Measurements from ENCODE around the gene GOLGA6D. TPM values are rescaled to one million over a fixed set of nuclear protein-coding genes. Genes with fewer than 3 reads are reported as not detected.
"Not testable (repeated sequence)": the region's sequence is repeated elsewhere in the genome, so short reads cannot be mapped to it uniquely, and the experiment has no call there.

GOLGA6D gene
- total and polyA plus RNA-seq, 9 donors: 0.09 to 0.89 (median 0.47) TPM

- WGBS (ENCODE audit: insufficient coverage): no CpG with 5 or more reads among the region's 4 CpGs
Measured at GRCh38 chr15:75249726-75250125, 32.9 kb upstream of the GOLGA6D start.

GRCh38 chr15:75251343-75251742 is 31.3 kb upstream of the GOLGA6D start:
- not testable (repeated sequence) for H3K27ac ChIP-seq (ENCODE audit: low read length); DNase-seq; H3K36me3 ChIP-seq (ENCODE audit: control insufficient read depth, insufficient read depth, low read length); H3K4me3 ChIP-seq (ENCODE audit: low read length); H3K9me3 ChIP-seq (replicated peaks; ENCODE audit: control insufficient read depth, low read depth, low read length); H3K4me1 ChIP-seq (ENCODE audit: control insufficient read depth, insufficient read depth, low read length)
- no CpG with 5 or more reads among the region's 4 CpGs for WGBS (ENCODE audit: insufficient coverage)
- H3K27me3 ChIP-seq (ENCODE audit: control insufficient read depth, insufficient read depth, low read length): peaks cover 14% of the 10 kb centered on the region

More at GRCh38 chr15:75249726-75250125, 32.9 kb upstream of the GOLGA6D start:
- Histone ChIP-seq H3K36me3 (ENCODE audit: control insufficient read depth, insufficient read depth, low read length) (no peaks in the 10 kb centered on the region), H3K4me1 (ENCODE audit: control insufficient read depth, insufficient read depth, low read length) (no peaks in the 10 kb centered on the region), H3K27ac (ENCODE audit: low read length) (no peak overlapping the region), H3K4me3 (ENCODE audit: low read length) (no peak overlapping the region), H3K27me3 (ENCODE audit: control insufficient read depth, insufficient read depth, low read length) (peaks cover 14% of the 10 kb centered on the region), H3K9me3 (replicated peaks; ENCODE audit: control insufficient read depth, low read depth, low read length) (no peaks in the 10 kb centered on the region)
- DNase-seq: no peak

- H3K27me3 ChIP-seq (ENCODE audit: control insufficient read depth, insufficient read depth, low read length): peaks cover 14% of the 10 kb centered on the region
- not testable (repeated sequence) for DNase-seq; H3K9me3 ChIP-seq (replicated peaks; ENCODE audit: control insufficient read depth, low read depth, low read length); H3K36me3 ChIP-seq (ENCODE audit: control insufficient read depth, insufficient read depth, low read length); H3K4me1 ChIP-seq (ENCODE audit: control insufficient read depth, insufficient read depth, low read length); H3K4me3 ChIP-seq (ENCODE audit: low read length); H3K27ac ChIP-seq (ENCODE audit: low read length)
- no CpG with 5 or more reads among the region's 4 CpGs for WGBS (ENCODE audit: insufficient coverage)
Measured at GRCh38 chr15:75252285-75252684, 30.4 kb upstream of the GOLGA6D start.

- not testable (repeated sequence) for H3K4me3 ChIP-seq (ENCODE audit: low read length); H3K27me3 ChIP-seq (ENCODE audit: control insufficient read depth, insufficient read depth, low read length); H3K27ac ChIP-seq (ENCODE audit: low read length); H3K36me3 ChIP-seq (ENCODE audit: control insufficient read depth, insufficient read depth, low read length); H3K9me3 ChIP-seq (replicated peaks; ENCODE audit: control insufficient read depth, low read depth, low read length); DNase-seq; H3K4me1 ChIP-seq (ENCODE audit: control insufficient read depth, insufficient read depth, low read length)
- WGBS (ENCODE audit: insufficient coverage): no CpG with 5 or more reads among the region's 2 CpGs
Measured at GRCh38 chr15:75258034-75258433, 24.6 kb upstream of the GOLGA6D start, which contains the start of gene GOLGA6C. GOLGA6C (plus strand) TSS chr15:75258334; CDS start chr15:75258599, 265 bp downstream.

GRCh38 chr15:75258620-75259343 is 23.9 kb upstream of the GOLGA6D start:
- whole genome bisulfite sequencing (ENCODE audit: insufficient coverage): no CpG with 5 or more reads among the region's 16 CpGs
- H3K36me3 ChIP-seq (ENCODE audit: control insufficient read depth, insufficient read depth, low read length); H3K9me3 ChIP-seq (replicated peaks; ENCODE audit: control insufficient read depth, low read depth, low read length); H3K4me1 ChIP-seq (ENCODE audit: control insufficient read depth, insufficient read depth, low read length); DNase-seq; H3K4me3 ChIP-seq (ENCODE audit: low read length); H3K27me3 ChIP-seq (ENCODE audit: control insufficient read depth, insufficient read depth, low read length); H3K27ac ChIP-seq (ENCODE audit: low read length): not testable (repeated sequence)

- H3K4me1 ChIP-seq (ENCODE audit: control insufficient read depth, insufficient read depth, low read length); H3K36me3 ChIP-seq (ENCODE audit: control insufficient read depth, insufficient read depth, low read length); H3K27me3 ChIP-seq (ENCODE audit: control insufficient read depth, insufficient read depth, low read length); DNase-seq; H3K27ac ChIP-seq (ENCODE audit: low read length); H3K4me3 ChIP-seq (ENCODE audit: low read length); H3K9me3 ChIP-seq (replicated peaks; ENCODE audit: control insufficient read depth, low read depth, low read length): not testable (repeated sequence)
- WGBS (ENCODE audit: insufficient coverage): no CpG with 5 or more reads among the region's 3 CpGs
Measured at GRCh38 chr15:75259873-75260272, 22.8 kb upstream of the GOLGA6D start.

GRCh38 chr15:75273751-75274359 is 8.8 kb upstream of the GOLGA6D start:
- H3K9me3 ChIP-seq (replicated peaks; ENCODE audit: control insufficient read depth, low read depth, low read length): not testable (repeated sequence)
- WGBS (ENCODE audit: insufficient coverage): no CpG with 5 or more reads among the region's 8 CpGs

GRCh38 chr15:75274509-75275107 is 8.0 kb upstream of the GOLGA6D start:
- H3K9me3 ChIP-seq (replicated peaks; ENCODE audit: control insufficient read depth, low read depth, low read length); H3K4me3 ChIP-seq (ENCODE audit: low read length); H3K4me1 ChIP-seq (ENCODE audit: control insufficient read depth, insufficient read depth, low read length); H3K27me3 ChIP-seq (ENCODE audit: control insufficient read depth, insufficient read depth, low read length); H3K27ac ChIP-seq (ENCODE audit: low read length); H3K36me3 ChIP-seq (ENCODE audit: control insufficient read depth, insufficient read depth, low read length): not testable (repeated sequence)
- peak; percentile 10 for DNase-seq
- 20% methylated on average over 1 of the region's 5 CpGs for WGBS (ENCODE audit: insufficient coverage)

More at GRCh38 chr15:75273751-75274359, 8.8 kb upstream of the GOLGA6D start:
- H3K4me1 ChIP-seq (ENCODE audit: control insufficient read depth, insufficient read depth, low read length); H3K4me3 ChIP-seq (ENCODE audit: low read length); H3K36me3 ChIP-seq (ENCODE audit: control insufficient read depth, insufficient read depth, low read length); H3K27ac ChIP-seq (ENCODE audit: low read length); DNase-seq; H3K27me3 ChIP-seq (ENCODE audit: control insufficient read depth, insufficient read depth, low read length): not testable (repeated sequence)

- not testable (repeated sequence) for H3K4me1 ChIP-seq (ENCODE audit: control insufficient read depth, insufficient read depth, low read length); H3K36me3 ChIP-seq (ENCODE audit: control insufficient read depth, insufficient read depth, low read length); H3K27me3 ChIP-seq (ENCODE audit: control insufficient read depth, insufficient read depth, low read length); H3K9me3 ChIP-seq (replicated peaks; ENCODE audit: control insufficient read depth, low read depth, low read length); H3K4me3 ChIP-seq (ENCODE audit: low read length); DNase-seq; H3K27ac ChIP-seq (ENCODE audit: low read length)
- 75% methylated on average over 2 of the region's 3 CpGs for WGBS (ENCODE audit: insufficient coverage)
Measured at GRCh38 chr15:75275617-75276016, 7.0 kb upstream of the GOLGA6D start.

- H3K4me3 ChIP-seq (ENCODE audit: low read length); H3K27ac ChIP-seq (ENCODE audit: low read length); H3K36me3 ChIP-seq (ENCODE audit: control insufficient read depth, insufficient read depth, low read length); H3K27me3 ChIP-seq (ENCODE audit: control insufficient read depth, insufficient read depth, low read length); H3K9me3 ChIP-seq (replicated peaks; ENCODE audit: control insufficient read depth, low read depth, low read length); H3K4me1 ChIP-seq (ENCODE audit: control insufficient read depth, insufficient read depth, low read length): not testable (repeated sequence)
- no CpG with 5 or more reads among the region's 1 CpG for WGBS (ENCODE audit: insufficient coverage)
- DNase-seq: peak; percentile 2
Measured at GRCh38 chr15:75278497-75278896, 4.1 kb upstream of the GOLGA6D start.
